NCI-H1048 (cell line): ENCODE measurements around the gene SLC1A4.
"Not testable (repeated sequence)": the region's sequence is repeated elsewhere in the genome, so short reads cannot be mapped to it uniquely, and the experiment has no call there.

Experiments
- DNase-seq: peaks from one replicate; lab custom pipeline; 2025; lab: John Stamatoyannopoulos, UW

The SLC1A4 gene

GRCh38 chr2:64966017-64966416, 23.2 kb upstream of the SLC1A4 start:
- DNase-seq, result no peak

- no peak for DNase-seq
Observed at GRCh38 chr2:64966839-64967238, 22.4 kb upstream of the SLC1A4 start.

GRCh38 chr2:64967601-64968000, 21.6 kb upstream of the SLC1A4 start:
- no peak for DNase-seq

DNA sequence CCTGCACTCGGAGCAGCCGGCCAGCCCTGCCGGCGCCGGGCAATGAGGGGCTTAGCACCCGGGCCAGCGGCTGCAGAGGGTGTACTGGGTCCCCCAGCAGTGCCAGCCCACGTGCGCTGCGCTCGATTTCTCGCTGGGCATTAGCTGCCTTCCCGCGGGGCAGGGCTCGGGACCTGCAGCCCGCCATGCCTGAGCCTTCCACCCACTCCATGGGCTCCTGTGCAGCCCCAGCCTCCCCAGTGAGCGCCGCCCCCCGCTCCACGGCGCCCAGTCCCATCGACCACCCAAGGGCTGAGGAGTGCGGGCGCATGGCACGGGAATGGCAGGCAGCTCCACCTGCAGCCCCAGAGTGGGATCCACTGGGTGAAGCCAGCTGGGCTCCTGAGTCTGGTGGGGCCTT, 20.1 kb upstream of the SLC1A4 start:
- not testable (repeated sequence) for DNase-seq

DNA sequence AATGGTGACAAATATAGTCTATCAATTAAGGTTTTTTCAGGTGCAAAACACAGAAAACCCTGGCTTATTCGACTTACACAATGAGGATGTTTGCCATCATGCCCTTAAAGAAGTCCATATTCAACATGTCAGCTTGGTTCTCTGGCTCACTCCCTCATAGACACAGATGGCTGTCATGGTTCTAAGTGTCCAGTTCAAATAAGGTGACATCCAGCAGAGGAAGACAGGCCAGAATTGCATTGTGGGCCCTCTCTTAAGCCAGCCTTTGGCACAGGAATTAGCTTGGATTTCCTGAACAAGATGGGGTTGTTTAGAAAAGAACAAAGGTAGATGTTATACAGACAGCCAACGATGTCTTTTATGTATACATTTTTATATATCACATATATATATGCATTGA, 18.7 kb upstream of the SLC1A4 start:
- no peak for DNase-seq

GRCh38 chr2:64972426-64972825, 16.8 kb upstream of the SLC1A4 start:
- no peak for DNase-seq

DNA sequence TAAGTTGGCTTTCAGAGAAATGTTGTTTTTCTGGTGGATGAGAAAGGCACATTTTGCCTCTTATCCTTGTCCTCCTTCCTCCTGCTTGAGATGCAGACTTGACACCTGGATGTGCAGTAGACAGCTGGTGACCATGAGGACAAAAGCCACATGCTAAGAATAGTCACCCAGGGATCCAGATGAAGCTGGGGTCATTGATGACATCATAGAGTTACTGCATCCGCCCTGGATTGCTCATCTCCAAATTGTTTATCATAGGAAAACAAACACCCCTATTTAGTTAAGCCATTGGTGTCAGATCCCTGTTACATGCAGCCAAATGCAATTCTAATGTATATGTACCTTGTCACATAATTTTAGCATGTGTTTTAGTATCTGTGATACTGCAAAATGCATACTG, 16.3 kb upstream of the SLC1A4 start:
- DNase-seq, result no peak

DNA sequence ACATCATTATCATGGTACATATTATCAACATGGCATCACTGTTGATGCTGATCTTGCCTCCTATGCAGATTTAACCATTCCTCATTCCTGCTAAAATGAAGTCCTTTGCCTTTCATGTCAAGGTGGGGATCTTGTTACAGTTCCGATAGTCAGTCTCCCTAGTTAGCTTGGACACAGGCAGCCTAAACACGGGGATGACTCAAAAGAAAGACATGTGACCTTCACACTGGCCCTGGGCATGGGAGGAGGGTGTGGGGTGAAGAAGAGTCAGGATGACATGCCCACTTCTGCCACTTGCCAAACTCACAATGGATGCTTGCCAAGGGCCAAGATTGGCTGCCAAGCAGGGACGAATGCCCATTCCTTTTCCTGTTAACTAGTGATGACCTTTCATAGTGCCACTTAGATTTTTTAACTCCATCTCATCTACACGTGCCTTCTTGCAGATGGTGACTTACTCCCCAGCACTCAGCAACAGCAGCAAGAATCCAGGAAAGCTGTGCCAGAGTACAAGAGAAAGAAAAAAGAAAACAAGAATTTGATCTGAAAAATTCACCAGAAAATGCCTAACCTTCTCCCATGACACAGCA, 13.9 kb upstream of the SLC1A4 start:
- DNase-seq, result no peak

- DNase-seq, result no peak
Observed at GRCh38 chr2:64976276-64976675, 12.9 kb upstream of the SLC1A4 start.

GRCh38 chr2:64978514-64979268, 10.5 kb upstream of the SLC1A4 start:
- no peak for DNase-seq

DNA sequence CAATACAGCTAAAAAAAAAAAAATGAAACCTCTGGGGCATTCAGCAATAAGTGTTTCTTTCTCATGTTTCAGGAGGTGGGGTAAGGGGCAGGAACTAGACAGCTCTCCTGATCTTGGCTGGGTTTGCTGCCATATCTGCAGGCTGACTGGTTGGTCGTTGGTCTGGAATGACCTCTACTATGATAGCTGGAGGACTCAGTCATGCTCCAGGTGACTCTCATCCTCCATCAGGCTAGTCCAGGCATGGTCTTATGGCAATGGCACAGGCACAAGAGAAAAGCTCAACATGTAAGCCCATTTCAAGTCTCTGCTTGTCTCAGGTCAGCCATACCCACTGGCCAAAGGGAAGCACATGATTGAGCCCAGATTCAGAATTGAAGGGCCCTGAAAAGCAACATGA, 9.5 kb upstream of the SLC1A4 start:
- DNase-seq, result no peak

DNA sequence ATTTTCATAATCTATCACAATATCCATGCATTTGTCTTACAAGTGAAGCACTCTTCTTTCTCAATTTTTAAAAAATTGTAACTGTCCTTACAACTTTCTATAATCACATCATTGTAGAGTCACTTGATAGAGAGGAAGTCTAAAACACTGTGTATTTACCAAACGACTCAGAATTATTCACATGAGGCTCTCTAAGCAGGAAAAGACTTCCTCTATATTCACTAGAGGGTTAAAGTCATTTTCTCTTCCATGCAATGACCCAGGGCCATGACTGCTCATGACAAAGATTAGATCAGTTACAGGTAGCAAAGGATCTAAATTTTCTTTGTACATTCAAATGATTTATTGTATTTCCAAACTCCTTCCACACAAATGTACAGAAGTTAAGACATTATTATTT, 9.0 kb upstream of the SLC1A4 start:
- DNase-seq, result no peak

GRCh38 chr2:64982311-64982857, 6.8 kb upstream of the SLC1A4 start:
- no peak for DNase-seq

- DNase-seq, result no peak
Observed at GRCh38 chr2:64982932-64983331, 6.3 kb upstream of the SLC1A4 start.

DNA sequence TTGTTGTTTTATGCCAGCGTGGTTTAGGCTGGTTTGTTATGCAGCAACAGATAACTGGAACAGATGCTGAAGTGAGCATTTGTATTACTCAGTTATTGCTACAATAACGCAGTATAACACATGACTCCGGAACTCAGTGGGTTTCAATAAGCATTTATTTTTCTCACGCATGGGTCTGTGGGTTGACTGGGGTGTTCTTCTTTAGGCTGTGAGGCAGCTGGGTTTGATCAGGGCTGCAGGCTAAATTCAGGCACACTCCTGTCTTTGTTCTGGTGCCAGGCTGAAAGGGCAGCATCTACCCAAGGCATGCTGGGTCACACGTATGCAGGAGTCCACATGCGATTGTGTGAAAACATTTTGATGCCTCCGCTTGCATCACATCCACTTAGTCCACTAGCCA, 3.8 kb upstream of the SLC1A4 start:
- DNase-seq, result no peak

GRCh38 chr2:64987001-64987955, 1.9 kb upstream of the SLC1A4 start:
- DNase-seq, result peak; percentile 3

- no peak for DNase-seq
Observed at GRCh38 chr2:64987956-64988419, 1.2 kb upstream of the SLC1A4 start.

DNA sequence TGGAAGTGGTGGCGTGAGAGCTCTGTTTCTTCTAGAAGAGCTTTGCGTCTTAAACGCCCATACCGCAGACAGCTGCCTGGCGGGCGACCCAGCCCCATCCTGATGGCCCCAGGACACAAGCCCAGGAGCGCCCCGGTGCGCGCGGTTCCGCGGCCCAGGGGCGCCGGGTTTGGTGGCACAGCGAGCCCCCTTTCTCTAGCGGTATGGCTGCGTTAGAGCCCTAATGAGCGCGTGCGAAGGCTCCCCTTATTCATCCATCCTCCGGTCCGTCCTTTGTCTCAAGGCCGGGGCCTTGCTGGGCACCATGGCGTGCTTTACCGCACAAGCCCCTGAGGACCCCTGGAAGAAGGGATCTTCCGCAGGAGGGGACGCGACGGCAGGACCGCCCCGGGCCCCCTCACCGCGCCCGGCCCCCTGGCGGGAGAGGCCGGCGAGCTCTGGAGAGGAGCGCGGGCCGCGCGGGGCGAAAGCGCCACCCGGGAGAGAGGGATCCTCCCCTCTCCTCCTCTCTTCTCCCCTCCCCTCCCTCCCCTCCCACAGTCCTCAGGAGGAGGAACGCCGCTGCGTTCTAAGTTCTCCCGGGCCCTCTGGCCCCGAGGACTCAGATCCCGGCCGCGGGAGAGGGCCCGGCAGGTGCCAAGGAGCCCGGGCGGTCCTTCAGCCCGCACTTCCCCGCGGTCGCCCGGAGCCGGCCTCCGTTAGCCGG, 626 bp upstream of the SLC1A4 start:
- DNase-seq, result peak; percentile 54

DNA sequence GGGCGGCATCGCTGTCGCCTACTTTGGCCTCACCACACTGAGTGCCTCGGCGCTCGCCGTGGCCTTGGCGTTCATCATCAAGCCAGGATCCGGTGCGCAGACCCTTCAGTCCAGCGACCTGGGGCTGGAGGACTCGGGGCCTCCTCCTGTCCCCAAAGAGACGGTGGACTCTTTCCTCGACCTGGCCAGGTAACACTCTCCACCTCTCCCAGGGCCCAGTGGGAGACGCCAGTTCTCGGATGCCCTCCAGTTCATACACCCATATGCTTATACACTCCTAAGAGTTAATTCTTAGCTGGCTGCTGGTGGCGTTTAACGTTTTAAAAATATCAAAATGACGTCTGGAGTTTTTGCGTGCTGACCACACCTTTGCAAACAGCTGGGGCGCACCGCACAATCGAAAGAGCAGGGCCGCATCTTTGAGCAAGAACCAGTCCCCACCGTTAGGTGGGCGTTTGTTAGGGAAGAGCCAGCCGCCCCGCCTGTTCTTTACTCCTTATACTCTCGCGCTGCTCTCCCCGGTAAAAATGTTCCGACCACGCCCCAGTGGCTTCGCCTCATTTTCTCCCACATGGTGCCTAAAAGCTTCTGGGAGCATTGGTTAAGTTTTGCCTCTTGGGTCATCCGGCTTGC, 899 bp downstream of the SLC1A4 start:
- DNase-seq, result no peak

DNA sequence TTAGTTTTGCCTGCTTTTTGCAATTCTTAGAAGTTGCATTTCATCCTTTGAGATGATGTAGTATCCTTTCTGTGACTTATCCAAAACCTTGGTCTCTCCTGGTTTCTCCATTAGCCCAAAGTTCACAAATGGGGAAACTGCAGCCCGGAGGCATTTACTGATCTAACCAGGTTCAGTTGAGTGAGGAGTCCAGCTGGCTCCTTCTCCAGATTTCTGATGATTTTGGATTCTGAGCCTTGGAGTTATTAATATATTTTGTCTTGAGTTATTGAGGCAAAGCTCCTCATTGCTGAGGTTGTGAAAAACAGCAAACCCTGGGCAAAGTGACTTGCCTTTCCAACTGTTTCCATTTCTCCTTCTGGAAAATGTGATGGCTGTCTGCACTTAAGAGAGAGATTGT, 1.7 kb downstream of the SLC1A4 start:
- DNase-seq, result no peak

- DNase-seq, result no peak
Observed at GRCh38 chr2:64992218-64992617, 3.0 kb downstream of the SLC1A4 start.
